Measurements from ENCODE around the gene IRAK4.
A peak's percentile ranks its signal among the peaks of the same experiment; 100 is the strongest.

The IRAK4 gene

GRCh38 chr12:43762596-43762995 is 3.8 kb downstream of the IRAK4 start:
- FAIRE-seq: no peak
- TF ChIP-seq POU2F2 (IDR thresholded peaks at IDR 0.05; ENCODE audit: low read depth, low read length): no peak
- no peak for TF ChIP-seq PAX5 (IDR thresholded peaks at IDR 0.05; ENCODE audit: insufficient read depth, low read length, severe bottlenecking)
- TF ChIP-seq POLR2AphosphoS5 (IDR thresholded peaks at IDR 0.05; ENCODE audit: low read depth, low read length): no peak
- no peak for TF ChIP-seq TAF1 (IDR thresholded peaks at IDR 0.05; ENCODE audit: low read depth, low read length)
- no peak for DNase-seq (ENCODE audit: insufficient read length, low spot score)

- no peak for DNase-seq (ENCODE audit: insufficient read length, low spot score)
- FAIRE-seq: no peak
- TF ChIP-seq POLR2A (IDR thresholded peaks at IDR 0.05; ENCODE audit: low read depth, low read length) (no peak), PAX5 (IDR thresholded peaks at IDR 0.05; ENCODE audit: insufficient read depth, low read length, severe bottlenecking) (no peak), TAF1 (IDR thresholded peaks at IDR 0.05; ENCODE audit: low read depth, low read length) (no peak), POLR2AphosphoS5 (IDR thresholded peaks at IDR 0.05; ENCODE audit: low read depth, low read length) (no peak), POU2F2 (IDR thresholded peaks at IDR 0.05; ENCODE audit: low read depth, low read length) (no peak), SPI1 (IDR thresholded peaks at IDR 0.05; ENCODE audit: low read depth, low read length) (no peak)
These were observed 5.0 kb downstream of the IRAK4 start for GRCh38 chr12:43763769-43764168.

- FAIRE-seq: no peak
- TF ChIP-seq POLR2A (IDR thresholded peaks at IDR 0.05; ENCODE audit: low read depth, low read length) (no peak), POU2F2 (IDR thresholded peaks at IDR 0.05; ENCODE audit: low read depth, low read length) (no peak), PAX5 (IDR thresholded peaks at IDR 0.05; ENCODE audit: insufficient read depth, low read length, severe bottlenecking) (no peak), SPI1 (IDR thresholded peaks at IDR 0.05; ENCODE audit: low read depth, low read length) (no peak), POLR2AphosphoS5 (IDR thresholded peaks at IDR 0.05; ENCODE audit: low read depth, low read length) (no peak), TAF1 (IDR thresholded peaks at IDR 0.05; ENCODE audit: low read depth, low read length) (no peak)
- DNase-seq (ENCODE audit: insufficient read length, low spot score): no peak
These were observed 5.8 kb downstream of the IRAK4 start for GRCh38 chr12:43764528-43764927.

- TF ChIP-seq SPI1 (IDR thresholded peaks at IDR 0.05; ENCODE audit: low read depth, low read length): no peak
- TF ChIP-seq TAF1 (IDR thresholded peaks at IDR 0.05; ENCODE audit: low read depth, low read length): no peak
- no peak for TF ChIP-seq POU2F2 (IDR thresholded peaks at IDR 0.05; ENCODE audit: low read depth, low read length)
- TF ChIP-seq PAX5 (IDR thresholded peaks at IDR 0.05; ENCODE audit: insufficient read depth, low read length, severe bottlenecking): no peak
- no peak for TF ChIP-seq POLR2AphosphoS5 (IDR thresholded peaks at IDR 0.05; ENCODE audit: low read depth, low read length)
- TF ChIP-seq POLR2A (IDR thresholded peaks at IDR 0.05; ENCODE audit: low read depth, low read length): no peak
- FAIRE-seq (no peak), DNase-seq (ENCODE audit: insufficient read length, low spot score) (no peak)
These were observed 7.5 kb downstream of the IRAK4 start for GRCh38 chr12:43766291-43766690.

GRCh38 chr12:43776498-43776897 is 17.7 kb downstream of the IRAK4 start:
- TF ChIP-seq PAX5 (IDR thresholded peaks at IDR 0.05; ENCODE audit: insufficient read depth, low read length, severe bottlenecking) (no peak), POU2F2 (IDR thresholded peaks at IDR 0.05; ENCODE audit: low read depth, low read length) (no peak), SPI1 (IDR thresholded peaks at IDR 0.05; ENCODE audit: low read depth, low read length) (no peak), POLR2AphosphoS5 (IDR thresholded peaks at IDR 0.05; ENCODE audit: low read depth, low read length) (no peak), POLR2A (IDR thresholded peaks at IDR 0.05; ENCODE audit: low read depth, low read length) (no peak), TAF1 (IDR thresholded peaks at IDR 0.05; ENCODE audit: low read depth, low read length) (no peak)
- FAIRE-seq (peak; percentile 9), DNase-seq (ENCODE audit: insufficient read length, low spot score) (peak; percentile 11)

GRCh38 chr12:43786899-43787693 is 28.3 kb downstream of the IRAK4 start:
- no peak for DNase-seq (ENCODE audit: insufficient read length, low spot score)
- TF ChIP-seq POLR2AphosphoS5 (IDR thresholded peaks at IDR 0.05; ENCODE audit: low read depth, low read length): no peak
- no peak for TF ChIP-seq POLR2A (IDR thresholded peaks at IDR 0.05; ENCODE audit: low read depth, low read length)
- no peak for TF ChIP-seq SPI1 (IDR thresholded peaks at IDR 0.05; ENCODE audit: low read depth, low read length)
- no peak for TF ChIP-seq PAX5 (IDR thresholded peaks at IDR 0.05; ENCODE audit: insufficient read depth, low read length, severe bottlenecking)
- TF ChIP-seq TAF1 (IDR thresholded peaks at IDR 0.05; ENCODE audit: low read depth, low read length): no peak
- no peak for TF ChIP-seq POU2F2 (IDR thresholded peaks at IDR 0.05; ENCODE audit: low read depth, low read length)
- no peak for FAIRE-seq

- DNase-seq (ENCODE audit: insufficient read length, low spot score) (no peak), FAIRE-seq (no peak)
- no peak for TF ChIP-seq TAF1 (IDR thresholded peaks at IDR 0.05; ENCODE audit: low read depth, low read length)
- no peak for TF ChIP-seq POU2F2 (IDR thresholded peaks at IDR 0.05; ENCODE audit: low read depth, low read length)
- TF ChIP-seq SPI1 (IDR thresholded peaks at IDR 0.05; ENCODE audit: low read depth, low read length): no peak
- TF ChIP-seq PAX5 (IDR thresholded peaks at IDR 0.05; ENCODE audit: insufficient read depth, low read length, severe bottlenecking): no peak
- no peak for TF ChIP-seq POLR2AphosphoS5 (IDR thresholded peaks at IDR 0.05; ENCODE audit: low read depth, low read length)
- no peak for TF ChIP-seq POLR2A (IDR thresholded peaks at IDR 0.05; ENCODE audit: low read depth, low read length)
These were observed 31.2 kb downstream of the IRAK4 start for GRCh38 chr12:43789941-43790340.

- DNase-seq (ENCODE audit: insufficient read length, low spot score): no peak
- no peak for FAIRE-seq
- TF ChIP-seq POLR2AphosphoS5 (IDR thresholded peaks at IDR 0.05; ENCODE audit: low read depth, low read length) (no peak), PAX5 (IDR thresholded peaks at IDR 0.05; ENCODE audit: insufficient read depth, low read length, severe bottlenecking) (no peak), POU2F2 (IDR thresholded peaks at IDR 0.05; ENCODE audit: low read depth, low read length) (no peak), SPI1 (IDR thresholded peaks at IDR 0.05; ENCODE audit: low read depth, low read length) (no peak), TAF1 (IDR thresholded peaks at IDR 0.05; ENCODE audit: low read depth, low read length) (no peak), POLR2A (IDR thresholded peaks at IDR 0.05; ENCODE audit: low read depth, low read length) (no peak)
These were observed 37.0 kb downstream of the IRAK4 start for GRCh38 chr12:43795716-43796280.

- no peak for FAIRE-seq
- no peak for DNase-seq (ENCODE audit: insufficient read length, low spot score)
- TF ChIP-seq PAX5 (IDR thresholded peaks at IDR 0.05; ENCODE audit: insufficient read depth, low read length, severe bottlenecking) (no peak), POLR2AphosphoS5 (IDR thresholded peaks at IDR 0.05; ENCODE audit: low read depth, low read length) (no peak), SPI1 (IDR thresholded peaks at IDR 0.05; ENCODE audit: low read depth, low read length) (no peak), POLR2A (IDR thresholded peaks at IDR 0.05; ENCODE audit: low read depth, low read length) (no peak), TAF1 (IDR thresholded peaks at IDR 0.05; ENCODE audit: low read depth, low read length) (no peak), POU2F2 (IDR thresholded peaks at IDR 0.05; ENCODE audit: low read depth, low read length) (no peak)
These were observed 38.9 kb downstream of the IRAK4 start for GRCh38 chr12:43797561-43798217.

Measured in GM12891 (cell line).